NCI-H69 (cell line): ENCODE measurements around the gene GUCA1A.
A peak's percentile ranks its signal among the peaks of the same experiment; 100 is the strongest.

Experiments used
- DNase-seq: peaks from one replicate; lab custom pipeline; 2025; lab: John Stamatoyannopoulos, UW

The GUCA1A gene

GRCh38 chr6:42173101-42173500 lies at the start of gene GUCA1A:
Gene GUCA1A, plus strand, starts transcription at chr6:42173364. Its CDS starts 250 bp downstream, at chr6:42173614.
- no peak for DNase-seq

DNA sequence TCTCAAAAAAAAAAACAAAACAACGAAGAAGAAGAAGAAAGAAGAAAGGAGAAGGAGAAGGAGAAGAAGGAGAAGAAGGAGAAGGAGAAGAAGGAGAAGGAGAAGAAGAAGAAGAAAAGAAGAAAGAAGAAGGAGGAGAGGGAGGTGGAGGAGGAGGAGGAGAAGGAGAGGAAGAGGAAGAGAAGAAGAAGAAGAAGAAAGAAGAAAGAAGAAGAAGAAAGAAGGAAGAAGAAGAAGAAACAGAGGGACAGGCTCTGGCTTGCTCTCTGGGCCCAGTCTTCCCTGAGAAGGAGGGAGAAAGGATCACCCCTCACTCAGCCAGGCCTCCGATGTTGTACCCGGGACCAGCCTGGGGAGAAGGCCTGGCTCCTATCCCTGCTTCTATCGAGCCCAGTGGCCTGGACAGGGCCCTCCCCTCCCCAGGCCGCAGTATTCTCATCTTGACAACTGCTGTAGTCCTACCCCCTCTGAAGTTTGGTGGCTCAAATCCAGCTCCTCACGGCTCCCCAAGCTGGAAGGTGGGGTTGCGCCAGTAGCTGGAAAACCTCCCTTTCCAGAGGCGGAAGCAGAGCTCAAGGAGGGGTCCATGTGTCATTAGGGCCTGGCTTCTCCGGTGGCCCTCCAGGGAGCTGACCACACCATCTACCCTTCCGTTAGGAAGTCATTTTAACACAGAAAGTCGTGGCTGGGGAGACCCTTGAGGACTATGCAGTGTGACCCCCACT lies 49.6 kb upstream of the GUCA1A start:
- DNase-seq, result no peak

DNA sequence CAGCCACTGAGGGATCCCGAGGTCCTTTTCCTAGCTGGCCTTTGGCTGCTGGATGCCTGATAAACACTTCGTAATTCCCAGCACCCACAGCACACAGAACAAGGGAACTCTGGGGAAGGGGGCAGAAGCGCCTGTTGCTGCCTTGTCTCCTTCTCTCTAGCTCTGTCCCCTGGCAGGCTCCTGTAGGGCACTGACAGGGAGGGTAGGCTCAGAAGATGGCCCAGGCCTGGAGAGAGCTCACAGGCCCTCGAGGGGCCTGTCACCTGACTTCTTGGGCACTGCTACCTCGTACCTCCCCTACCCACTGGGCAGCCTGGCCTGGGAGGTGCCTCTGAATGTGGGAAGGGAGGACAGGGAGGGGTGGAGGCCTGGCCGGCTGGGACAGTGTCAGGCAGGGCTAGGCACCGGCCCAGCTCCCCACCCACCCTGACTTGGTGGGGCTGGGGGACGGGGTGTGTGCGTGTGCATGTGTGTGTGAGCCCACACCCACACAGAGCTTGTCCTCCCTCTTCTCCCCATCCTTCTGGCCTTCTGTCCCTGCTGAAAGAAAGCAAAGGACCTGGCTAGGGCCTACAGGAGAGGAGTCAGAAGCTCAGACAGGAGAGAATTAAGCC lies 48.8 kb upstream of the GUCA1A start:
- no peak for DNase-seq

DNA sequence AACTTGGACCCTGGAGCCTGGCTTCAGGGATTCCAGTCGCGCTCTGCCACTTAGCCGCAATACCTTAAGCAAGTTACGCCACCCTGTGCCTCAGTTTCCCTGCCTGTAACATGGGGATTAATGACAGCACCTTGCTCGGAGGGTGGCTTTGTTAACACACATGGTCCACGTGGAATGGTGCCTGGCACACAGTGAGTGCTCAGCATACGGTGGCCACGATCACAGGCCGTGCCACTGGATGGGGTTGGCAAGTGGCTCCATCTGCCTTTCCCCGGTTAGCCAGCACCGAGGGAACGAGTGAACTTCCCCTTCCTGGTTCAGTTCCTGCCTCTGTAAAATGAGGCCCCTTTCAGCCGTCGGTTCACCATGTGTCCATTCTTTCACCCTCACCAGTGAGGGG lies 47.9 kb upstream of the GUCA1A start:
- DNase-seq, result no peak

GRCh38 chr6:42125663-42126062 lies 47.5 kb upstream of the GUCA1A start:
- no peak for DNase-seq

- no peak for DNase-seq
Measured at GRCh38 chr6:42128460-42129359, 44.5 kb upstream of the GUCA1A start.

- no peak for DNase-seq
Measured at GRCh38 chr6:42129360-42129676, 43.8 kb upstream of the GUCA1A start.

GRCh38 chr6:42131531-42131930 lies 41.6 kb upstream of the GUCA1A start:
- DNase-seq, result no peak

DNA sequence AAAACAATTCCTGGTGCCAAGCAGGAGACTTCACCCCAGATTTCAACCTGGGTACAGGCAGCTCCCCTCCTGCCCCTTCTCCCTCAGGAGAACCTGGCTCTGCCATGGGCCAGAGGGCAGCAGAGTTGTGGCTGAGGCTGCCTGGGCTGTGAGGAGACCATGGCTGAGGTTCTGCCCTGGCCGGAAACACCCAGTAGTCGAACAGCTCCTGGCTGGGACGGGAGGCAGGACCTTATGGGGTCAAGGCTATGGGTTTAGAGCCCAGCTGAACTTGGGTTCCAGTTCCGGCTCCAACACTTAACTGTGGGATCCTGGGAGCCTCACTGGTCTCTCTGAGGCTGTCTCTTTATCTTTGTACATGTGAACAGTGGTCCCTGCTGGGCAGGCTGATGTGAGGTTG lies 39.2 kb upstream of the GUCA1A start:
- DNase-seq, result no peak

DNA sequence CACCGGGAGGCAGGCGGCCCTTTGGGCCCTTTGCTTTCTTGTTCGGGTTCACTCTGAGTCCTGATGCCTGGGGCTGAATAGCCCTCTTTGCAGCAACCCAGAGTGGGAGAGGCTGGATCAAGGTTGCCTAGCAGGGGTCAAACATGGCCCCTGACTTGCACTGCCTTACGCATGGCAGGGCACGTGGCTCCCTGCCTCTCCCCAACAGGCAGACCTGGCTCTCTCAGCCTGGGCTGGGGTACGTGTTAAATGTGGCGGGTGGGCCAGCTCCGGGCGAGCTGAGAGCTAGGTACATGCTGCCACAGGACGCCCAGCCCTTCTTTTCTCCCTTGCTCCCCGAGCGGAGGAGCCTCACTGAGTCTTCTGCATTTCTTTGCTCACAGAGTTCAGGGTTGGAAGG lies 38.0 kb upstream of the GUCA1A start:
- DNase-seq, result no peak

- no peak for DNase-seq
Measured at GRCh38 chr6:42135722-42136121, 37.4 kb upstream of the GUCA1A start.

GRCh38 chr6:42136508-42137193 lies 36.5 kb upstream of the GUCA1A start:
- peak; percentile 94 for DNase-seq

- DNase-seq, result peak; percentile 55
Measured at GRCh38 chr6:42137194-42137753, 35.9 kb upstream of the GUCA1A start.

- DNase-seq, result no peak
Measured at GRCh38 chr6:42138190-42138589, 35.0 kb upstream of the GUCA1A start.

- DNase-seq, result peak; percentile 67
Measured at GRCh38 chr6:42138630-42139619, 34.2 kb upstream of the GUCA1A start.

GRCh38 chr6:42140032-42140431 lies 33.1 kb upstream of the GUCA1A start:
- peak; percentile 27 for DNase-seq

DNA sequence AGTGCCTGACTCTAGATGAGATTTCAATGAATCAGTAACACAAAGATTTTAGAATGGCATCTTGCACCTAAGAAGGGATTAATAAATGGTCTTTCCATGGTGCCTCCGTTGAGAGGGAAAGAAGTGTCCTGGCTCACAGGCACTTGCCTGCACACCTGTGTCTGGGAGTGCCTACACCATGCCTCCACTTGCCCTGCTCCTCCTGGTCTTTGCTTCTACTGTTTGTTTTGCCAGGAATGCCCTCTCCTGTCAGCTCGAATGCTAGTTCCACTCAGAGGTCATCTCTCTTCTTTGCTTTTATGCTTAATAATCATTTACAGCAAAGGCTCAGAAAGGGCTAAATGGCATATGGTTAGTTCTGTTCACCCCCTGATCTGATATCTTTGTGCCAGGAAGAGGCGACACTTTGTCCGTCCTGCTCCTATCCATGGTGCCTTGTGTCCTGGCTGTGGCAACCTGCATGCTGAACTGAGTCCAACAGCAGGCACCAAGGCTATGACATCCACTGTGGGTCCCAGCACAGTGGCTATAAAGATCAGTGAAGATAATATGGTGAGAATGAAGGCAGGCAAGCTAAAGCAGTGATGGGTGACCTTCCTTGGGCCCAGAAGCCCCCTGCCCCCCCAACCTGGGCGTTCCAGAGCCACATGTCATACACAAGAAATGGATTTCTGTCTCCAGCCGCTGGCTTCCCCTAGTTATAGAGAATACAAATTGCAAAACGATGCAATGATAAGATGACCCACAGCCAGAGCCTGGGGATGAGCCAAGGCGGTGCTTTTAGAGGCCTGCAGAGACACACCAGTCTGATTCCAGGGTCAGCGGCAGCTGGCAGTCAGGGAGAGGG lies 32.2 kb upstream of the GUCA1A start:
- peak; percentile 33 for DNase-seq

- peak; percentile 32 for DNase-seq
Measured at GRCh38 chr6:42141603-42142117, 31.5 kb upstream of the GUCA1A start.

GRCh38 chr6:42142118-42142835 lies 30.9 kb upstream of the GUCA1A start, which contains the start of gene C6orf132:
Gene C6orf132, minus strand, starts transcription at chr6:42142620. Its CDS starts 176 bp downstream, at chr6:42142444.
- DNase-seq, result peak; percentile 81
